GM23248 (cell line): ENCODE data around the gene CILP. TPM values are rescaled to one million over a fixed set of nuclear protein-coding genes. Genes with fewer than 3 reads are reported as not detected.
"Not testable (repeated sequence)": the region's sequence is repeated elsewhere in the genome, so short reads cannot be mapped to it uniquely, and the experiment has no call there.

Experiments used
- DNase-seq: peaks from one replicate; pipeline ENCODE4 v3.0.0-alpha.2; 2015
- H2AFZ ChIP-seq: fragments of 200-600 bp; sonication (generic); 2 replicates; pipeline ENCODE4 v1.6.1; 2016; ENCODE audit warnings: antibody characterized with exemption
- H3F3A ChIP-seq: fragments of 200-600 bp; sonication (generic); 2 replicates; pipeline ENCODE4 v1.6.1; 2016; ENCODE audit warnings: mild to moderate bottlenecking, antibody characterized with exemption, mixed run types; ENCODE audit not compliant: insufficient read depth
- H3K27ac ChIP-seq: fragments of 200-600 bp; sonication (generic); 2 replicates; pipeline ENCODE4 v1.5.1; 2016; ENCODE audit warnings: mild to moderate bottlenecking
- H3K27me3 ChIP-seq: fragments of 200-600 bp; sonication (generic); replicated peaks from 2 replicates; pipeline ENCODE4 v1.6.1; 2016; ENCODE audit warnings: mild to moderate bottlenecking; ENCODE audit not compliant: insufficient read depth
- H3K36me3 ChIP-seq: fragments of 200-600 bp; sonication (generic); 2 replicates; pipeline ENCODE4 v1.6.1; 2016; ENCODE audit warnings: low read depth, mild to moderate bottlenecking
- H3K4me1 ChIP-seq: fragments of 200-600 bp; sonication (generic); 2 replicates; pipeline ENCODE4 v1.6.1; 2016; ENCODE audit warnings: mild to moderate bottlenecking; ENCODE audit not compliant: insufficient read depth
- H3K4me2 ChIP-seq: fragments of 200-600 bp; sonication (generic); one replicate; pipeline ENCODE4 v1.6.1; 2016; ENCODE audit warnings: mild to moderate bottlenecking; ENCODE audit not compliant: unreplicated experiment
- H3K4me3 ChIP-seq: fragments of 200-600 bp; sonication (generic); 2 replicates; pipeline ENCODE4 v1.5.1; 2016; ENCODE audit warnings: mild to moderate bottlenecking
- H3K79me2 ChIP-seq: fragments of 200-600 bp; sonication (generic); 2 replicates; pipeline ENCODE4 v1.6.1; 2016; ENCODE audit warnings: mild to moderate bottlenecking; ENCODE audit not compliant: insufficient read depth
- H3K9ac ChIP-seq: fragments of 200-600 bp; sonication (generic); 2 replicates; pipeline ENCODE4 v1.6.1; 2016; ENCODE audit warnings: mild to moderate bottlenecking
- H3K9me2 ChIP-seq: fragments of 200-600 bp; sonication (generic); 2 replicates; pipeline ENCODE4 v1.6.1; 2016; ENCODE audit warnings: mixed run types, mild to moderate bottlenecking, moderate library complexity; ENCODE audit not compliant: insufficient read depth
- H3K9me3 ChIP-seq: fragments of 200-600 bp; sonication (generic); one replicate; pipeline ENCODE4 v1.6.1; 2017; ENCODE audit warnings: low read depth
- H4K20me1 ChIP-seq: fragments of 200-600 bp; sonication (generic); 2 replicates; pipeline ENCODE4 v1.6.0; 2016; ENCODE audit not compliant: insufficient read depth
- EZH2 ChIP-seq: fragments of 200-600 bp; sonication (generic); IDR thresholded peaks from 2 replicates; pipeline ENCODE4 v1.6.1; 2018; ENCODE audit warnings: antibody characterized with exemption, mild to moderate bottlenecking; ENCODE audit not compliant: insufficient read depth, poor library complexity, severe bottlenecking
- EZH2phosphoT487 ChIP-seq: fragments of 200-600 bp; sonication (generic); IDR thresholded peaks from 2 replicates; pipeline ENCODE4 v1.6.1; 2018; ENCODE audit warnings: antibody characterized with exemption, moderate library complexity, mild to moderate bottlenecking, low read depth; ENCODE audit not compliant: insufficient read depth
- WGBS, 2 experiments: methylation state at CpG; one replicate each; pipeline ENCODE4 v1.1.6; 2015 to 2017; ENCODE audit warnings: low lambda C conversion rate in 2 of 2, low coverage in 1 of 2; ENCODE audit errors: missing lambda C conversion rate in 2 of 2; 5-methylcytosine and 5-hydroxymethylcytosine counted together
- in situ Hi-C: fragments of 300-500 bp; cut with MboI; formaldehyde crosslinking; loops from 2 replicates; pipeline ENCODE4 v1.15.0; 2020
- polyA plus RNA-seq: library from polyadenylated mRNA; unstranded; fragments of >200 nt; fragmentation: Nextera tagmentation; extraction: Ambion mirVana; gene quantifications from 2 replicates; pipeline ENCODE4 v1.2.1, GENCODE V29; 2016
- total RNA-seq: library from RNA; depleted of rRNA; stranded (reverse); fragments of >200 nt; shearing (Covaris generic); gene quantifications from 2 replicates; pipeline ENCODE4 v1.2.3, GENCODE V29; 2014

The CILP gene
- total and polyA plus RNA-seq, 2 experiments from 2014 or later, result 0.09 to 0.11 TPM

GRCh38 chr15:65231306-65231705 lies 20.0 kb upstream of the CILP start:
- Histone ChIP-seq H3K9me3 (no peaks in the 10 kb centered on the region), H3K4me2 (no peak overlapping the region), H4K20me1 (no peaks in the 10 kb centered on the region), H3K27me3 (no peaks in the 10 kb centered on the region), H3K4me1 (no peaks in the 10 kb centered on the region), H3F3A (no peaks in the 10 kb centered on the region), H2AFZ (no peak overlapping the region), H3K9ac (no peak overlapping the region), H3K36me3 (no peaks in the 10 kb centered on the region), H3K9me2 (no peaks in the 10 kb centered on the region), H3K79me2 (no peaks in the 10 kb centered on the region), H3K27ac (no peak overlapping the region), H3K4me3 (no peak overlapping the region)
- TF ChIP-seq EZH2 (no peak), EZH2phosphoT487 (no peak)
- WGBS, 2 experiments, result 80% methylated on average over 10 of the region's 10 CpGs
- in situ Hi-C loops, result no loop called here
- DNase-seq, result no peak

- 60 to 82% methylated on average over 2 to 6 of the region's 10 CpGs for whole genome bisulfite sequencing, 2 experiments
- in situ Hi-C loops, result not testable (repeated sequence)
Measured at GRCh38 chr15:65226901-65227300, 15.6 kb upstream of the CILP start.

GRCh38 chr15:65226221-65226620 lies 14.9 kb upstream of the CILP start:
- Histone ChIP-seq H3K9ac (no peak overlapping the region), H3K4me1 (no peaks in the 10 kb centered on the region), H3K27ac (no peak overlapping the region), H3K4me3 (no peak overlapping the region), H4K20me1 (no peaks in the 10 kb centered on the region), H3K4me2 (no peak overlapping the region), H3K9me2 (no peaks in the 10 kb centered on the region), H2AFZ (no peak overlapping the region), H3K36me3 (no peaks in the 10 kb centered on the region), H3K79me2 (no peaks in the 10 kb centered on the region), H3K27me3 (no peaks in the 10 kb centered on the region), H3K9me3 (no peaks in the 10 kb centered on the region), H3F3A (no peaks in the 10 kb centered on the region)
- whole genome bisulfite sequencing, 2 experiments, result 78 to 92% methylated on average over 3 of the region's 3 CpGs
- in situ Hi-C loops, result no loop called here
- no peak for DNase-seq
- TF ChIP-seq EZH2phosphoT487 (no peak), EZH2 (no peak)

More at GRCh38 chr15:65226901-65227300, 15.6 kb upstream of the CILP start:
- not testable (repeated sequence) for H3K9me2 ChIP-seq, H3F3A ChIP-seq, H3K36me3 ChIP-seq, H3K27me3 ChIP-seq, H3K9ac ChIP-seq, H4K20me1 ChIP-seq, H3K4me1 ChIP-seq, H2AFZ ChIP-seq, H3K79me2 ChIP-seq, H3K4me3 ChIP-seq, H3K27ac ChIP-seq, H3K9me3 ChIP-seq, H3K4me2 ChIP-seq, DNase-seq

- H3K4me2 ChIP-seq, result no peak overlapping the region
- H2AFZ ChIP-seq, result no peak overlapping the region
- H3K9ac ChIP-seq, result no peak overlapping the region
- H4K20me1 ChIP-seq, result no peaks in the 10 kb centered on the region
- H3K4me3 ChIP-seq, result no peak overlapping the region
- DNase-seq, result no peak
- H3K27ac ChIP-seq, result no peak overlapping the region
- in situ Hi-C loops, result no loop called here
- no peaks in the 10 kb centered on the region for H3K79me2 ChIP-seq
- TF ChIP-seq EZH2, result no peak
- no peak for TF ChIP-seq EZH2phosphoT487
- no peaks in the 10 kb centered on the region for H3K36me3 ChIP-seq
- no peaks in the 10 kb centered on the region for H3K4me1 ChIP-seq
- H3K9me3 ChIP-seq, result no peaks in the 10 kb centered on the region
- WGBS, 2 experiments, result 76 to 77% methylated on average over 6 of the region's 6 CpGs
- no peaks in the 10 kb centered on the region for H3F3A ChIP-seq
- no peaks in the 10 kb centered on the region for H3K9me2 ChIP-seq
- H3K27me3 ChIP-seq, result no peaks in the 10 kb centered on the region
Measured at GRCh38 chr15:65223996-65224395, 12.7 kb upstream of the CILP start.

- Histone ChIP-seq H3K9me2 (no peaks in the 10 kb centered on the region), H3K9ac (no peak overlapping the region), H3K4me2 (no peak overlapping the region), H3K4me1 (no peaks in the 10 kb centered on the region), H4K20me1 (no peaks in the 10 kb centered on the region), H2AFZ (no peak overlapping the region), H3K4me3 (no peak overlapping the region), H3F3A (no peaks in the 10 kb centered on the region), H3K27me3 (no peaks in the 10 kb centered on the region), H3K79me2 (no peaks in the 10 kb centered on the region), H3K27ac (no peak overlapping the region), H3K9me3 (no peaks in the 10 kb centered on the region), H3K36me3 (no peaks in the 10 kb centered on the region)
- TF ChIP-seq EZH2 (no peak), EZH2phosphoT487 (no peak)
- 83 to 84% methylated on average over 4 of the region's 4 CpGs for WGBS, 2 experiments
- in situ Hi-C loops, result no loop called here
- no peak for DNase-seq
Measured at GRCh38 chr15:65222891-65223290, 11.6 kb upstream of the CILP start.
